HepG2 (cell line): ENCODE data around the gene TCAP. TPM values are rescaled to one million over a fixed set of nuclear protein-coding genes. Genes with fewer than 3 reads are reported as not detected.
A peak's percentile ranks its signal among the peaks of the same experiment; 100 is the strongest.

ENCODE experiments used
- ARID5B ChIP-seq: IDR thresholded peaks from 2 replicates; pipeline ENCODE4 v1.4.0; 2020; ENCODE audit warnings: mild to moderate bottlenecking, missing genetic modification reagents
- BORCS8-MEF2B ChIP-seq: sonication (generic); formaldehyde crosslinking; IDR thresholded peaks from 2 replicates; pipeline ENCODE4 v1.8.0; 2022; ENCODE audit warnings: mild to moderate bottlenecking, missing genetic modification reagents
- CCDC6 ChIP-seq: sonication (generic); formaldehyde crosslinking; IDR thresholded peaks from 2 replicates; pipeline ENCODE4 v1.8.1; 2022; ENCODE audit warnings: mild to moderate bottlenecking, missing genetic modification reagents, moderate library complexity
- EEA1 ChIP-seq: sonication (generic); formaldehyde crosslinking; IDR thresholded peaks from 2 replicates; pipeline ENCODE4 v1.5.1; 2020; ENCODE audit warnings: mild to moderate bottlenecking, missing genetic modification reagents, borderline replicate concordance
- ESRRA ChIP-seq: sonication (generic); formaldehyde crosslinking; IDR thresholded peaks from 2 replicates; pipeline ENCODE4 v1.5.1; 2020; ENCODE audit warnings: mild to moderate bottlenecking, low read depth, missing genetic modification reagents
- FIP1L1 ChIP-seq: fragments of 200-400 bp; formaldehyde crosslinking; IDR thresholded peaks from 2 replicates; pipeline ENCODE4 v1.6.1; 2018; ENCODE audit warnings: low read depth, mild to moderate bottlenecking, low read length, moderate library complexity, borderline replicate concordance; ENCODE audit not compliant: insufficient read depth
- HNF4A ChIP-seq: sonication (generic); formaldehyde crosslinking; IDR thresholded peaks from 2 replicates; pipeline ENCODE4 v1.4.0; 2020; ENCODE audit warnings: missing genetic modification reagents
- HOXA3 ChIP-seq: sonication (generic); formaldehyde crosslinking; IDR thresholded peaks from 2 replicates; pipeline ENCODE4 v1.5.0; 2020; ENCODE audit warnings: missing genetic modification reagents
- LRRFIP1 ChIP-seq: sonication (generic); formaldehyde crosslinking; conservative IDR thresholded peaks from 2 replicates; pipeline ENCODE4 v1.4.0; 2020; ENCODE audit warnings: missing genetic modification reagents
- RBM39 ChIP-seq: fragments of 200-400 bp; formaldehyde crosslinking; IDR thresholded peaks from one replicate; pipeline ENCODE4 v1.6.1; 2018; ENCODE audit warnings: antibody characterized with exemption, mild to moderate bottlenecking, low read depth, low read length; ENCODE audit not compliant: poor library complexity, severe bottlenecking
- SALL2 ChIP-seq: sonication (generic); formaldehyde crosslinking; IDR thresholded peaks from 2 replicates; pipeline ENCODE4 v1.8.1; 2023; ENCODE audit warnings: mild to moderate bottlenecking, missing genetic modification reagents, inconsistent platforms
- SNAPC2 ChIP-seq: sonication (generic); formaldehyde crosslinking; IDR thresholded peaks from 2 replicates; pipeline ENCODE4 v1.8.1; 2022; ENCODE audit warnings: mild to moderate bottlenecking, missing genetic modification reagents
- SP5 ChIP-seq: IDR thresholded peaks from 2 replicates; pipeline ENCODE4 v1.6.1; 2016; ENCODE audit warnings: low read depth, borderline replicate concordance
- TBX3 ChIP-seq: fragments of 450-650 bp; IDR thresholded peaks from 2 replicates; pipeline ENCODE4 v1.6.1; 2017; ENCODE audit warnings: antibody characterized with exemption, mild to moderate bottlenecking, inconsistent platforms, borderline replicate concordance
- U2AF1 ChIP-seq: fragments of 200-400 bp; formaldehyde crosslinking; optimal IDR thresholded peaks from 2 replicates; pipeline ENCODE3; 2017; ENCODE audit warnings: mild to moderate bottlenecking, low read depth, low read length
- XRCC5 ChIP-seq: fragments of 200-400 bp; formaldehyde crosslinking; optimal IDR thresholded peaks from 2 replicates; pipeline ENCODE3; 2017; ENCODE audit warnings: mild to moderate bottlenecking, low read length
- ZFP62 ChIP-seq: sonication (generic); formaldehyde crosslinking; IDR thresholded peaks from 2 replicates; pipeline ENCODE4 v1.4.0; 2020; ENCODE audit warnings: missing genetic modification reagents
- ZNF160 ChIP-seq: sonication (generic); formaldehyde crosslinking; IDR thresholded peaks from 2 replicates; pipeline ENCODE4 v1.8.0; 2022; ENCODE audit warnings: mild to moderate bottlenecking, inconsistent platforms, missing genetic modification reagents
- ZNF432 ChIP-seq: sonication (generic); formaldehyde crosslinking; IDR thresholded peaks from 2 replicates; pipeline ENCODE4 v1.5.0; 2020; ENCODE audit warnings: missing genetic modification reagents, mild to moderate bottlenecking, borderline replicate concordance
- ZNF660 ChIP-seq: sonication (generic); formaldehyde crosslinking; IDR thresholded peaks from 2 replicates; pipeline ENCODE4 v1.5.1; 2020; ENCODE audit warnings: mild to moderate bottlenecking, low read depth, missing genetic modification reagents, borderline replicate concordance
- ZNF746 ChIP-seq: sonication (generic); formaldehyde crosslinking; IDR thresholded peaks from 2 replicates; pipeline ENCODE4 v1.8.0; 2022; ENCODE audit warnings: mild to moderate bottlenecking, missing genetic modification reagents
- ZSCAN29 ChIP-seq: sonication (generic); formaldehyde crosslinking; conservative IDR thresholded peaks from 2 replicates; pipeline ENCODE4 v1.4.0; 2020; ENCODE audit warnings: mild to moderate bottlenecking, missing genetic modification reagents
- polyA plus RNA-seq, 8 experiments: library from polyadenylated mRNA; depleted of rRNA in 3 of 8; stranded (reverse) in 7 of 8; unstranded in 1 of 8; fragments of >200 nt; fragmentation: Illumina TruSeq in 4 of 8; extraction: Trizol in 4 of 8; gene quantifications; 2 replicates each; pipeline versions ENCODE4 v1.2.1 to v1.2.3, GENCODE V29; 2011 to 2016; ENCODE audit warnings: low read depth in 4 of 8, missing spikeins in 1 of 8, mixed read lengths in 1 of 8; ENCODE audit not compliant: insufficient read depth in 1 of 8
- total RNA-seq, 5 experiments: library from RNA; depleted of rRNA; stranded (reverse); fragments of >200 nt; fragmentation: Illumina TruSeq; extraction: Trizol; gene quantifications; 2 replicates each; pipeline ENCODE4 v1.2.3, GENCODE V29; 2016; ENCODE audit warnings: low read depth in 1 of 5

The TCAP gene
- total and polyA plus RNA-seq, 2 of the 13 experiments (the other 11 are each of a cell fraction or from before 2014, with no cell fraction given) = 0.24 to 0.65 TPM

DNA sequence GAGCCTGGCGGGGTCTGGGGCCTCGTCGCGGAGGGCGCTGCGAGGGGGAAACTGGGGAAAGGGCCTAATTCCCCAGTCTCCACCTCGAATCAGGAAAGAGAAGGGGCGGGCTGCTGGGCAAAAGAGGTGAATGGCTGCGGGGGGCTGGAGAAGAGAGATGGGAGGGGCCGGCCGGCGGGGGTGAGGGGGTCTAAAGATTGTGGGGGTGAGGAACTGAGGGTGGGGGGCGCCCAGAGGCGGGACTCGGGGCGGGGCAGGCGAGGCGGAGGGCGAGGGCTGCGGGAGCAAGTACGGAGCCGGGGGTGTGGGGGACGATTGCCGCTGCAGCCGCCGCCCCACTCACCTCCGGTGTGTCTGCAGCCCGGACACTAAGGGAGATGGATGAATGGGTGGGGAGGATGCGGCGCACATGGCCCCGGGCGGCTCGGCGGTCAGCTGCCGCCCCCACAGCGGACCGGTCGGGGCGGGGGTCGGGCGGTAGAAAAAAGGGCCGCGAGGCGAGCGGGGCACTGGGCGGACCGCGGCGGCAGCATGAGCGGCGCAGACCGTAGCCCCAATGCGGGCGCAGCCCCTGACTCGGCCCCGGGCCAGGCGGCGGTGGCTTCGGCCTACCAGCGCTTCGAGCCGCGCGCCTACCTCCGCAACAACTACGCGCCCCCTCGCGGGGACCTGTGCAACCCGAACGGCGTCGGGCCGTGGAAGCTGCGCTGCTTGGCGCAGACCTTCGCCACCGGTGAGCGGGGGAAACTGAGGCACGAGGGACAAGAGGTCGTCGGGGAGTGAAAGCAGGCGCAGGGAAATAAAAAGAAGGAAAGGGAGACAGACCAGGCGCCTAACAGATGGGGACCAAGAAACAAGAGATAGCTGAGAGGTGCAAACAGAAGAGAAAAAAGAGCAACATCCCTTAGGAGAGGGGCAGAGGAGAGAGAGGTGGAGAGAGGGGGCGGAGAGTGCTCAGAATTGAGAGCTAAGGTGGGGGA lies 3.1 kb downstream of the TCAP start, which contains the start of gene PNMT (continued):
- TF ChIP-seq ESRRA (CRISPR knock-in tag) (0 out of 2 replicates have a peak, but pooled peaks have one; percentile 60), LRRFIP1 (no peak), U2AF1 (no peak), ZFP62 (CRISPR knock-in tag) (no peak), SNAPC2 (CRISPR knock-in tag) (no peak), SP5 (CRISPR knock-in tag) (no peak), HOXA3 (peak; percentile 88), CCDC6 (CRISPR knock-in tag) (peak; percentile 82; the same call in 1 of the 2 replicates), FIP1L1 (no peak), BORCS8-MEF2B (CRISPR knock-in tag) (peak; percentile 74; the same call in 1 of the 2 replicates), EEA1 (CRISPR knock-in tag) (no peak; the same call in 1 of the 2 replicates), ARID5B (peak; percentile 58), ZNF660 (no peak), ZSCAN29 (CRISPR knock-in tag) (0 out of 2 replicates have a peak, but pooled peaks have one; percentile 56), ZNF432 (no peak), TBX3 (no peak), SALL2 (peak; percentile 76), ZNF160 (CRISPR knock-in tag) (no peak), HNF4A (CRISPR knock-in tag) (no peak), RBM39 (peak; percentile 72), ZNF746 (CRISPR knock-in tag) (peak; percentile 29; the same call in 1 of the 2 replicates), XRCC5 (peak; percentile 99)
